OCI-M1 (cell line): ENCODE measurements around the gene PLAC8L1.

Experiments used
- DNase-seq: peaks from one replicate; lab custom pipeline; 2025; lab: John Stamatoyannopoulos, UW

Gene PLAC8L1

DNA sequence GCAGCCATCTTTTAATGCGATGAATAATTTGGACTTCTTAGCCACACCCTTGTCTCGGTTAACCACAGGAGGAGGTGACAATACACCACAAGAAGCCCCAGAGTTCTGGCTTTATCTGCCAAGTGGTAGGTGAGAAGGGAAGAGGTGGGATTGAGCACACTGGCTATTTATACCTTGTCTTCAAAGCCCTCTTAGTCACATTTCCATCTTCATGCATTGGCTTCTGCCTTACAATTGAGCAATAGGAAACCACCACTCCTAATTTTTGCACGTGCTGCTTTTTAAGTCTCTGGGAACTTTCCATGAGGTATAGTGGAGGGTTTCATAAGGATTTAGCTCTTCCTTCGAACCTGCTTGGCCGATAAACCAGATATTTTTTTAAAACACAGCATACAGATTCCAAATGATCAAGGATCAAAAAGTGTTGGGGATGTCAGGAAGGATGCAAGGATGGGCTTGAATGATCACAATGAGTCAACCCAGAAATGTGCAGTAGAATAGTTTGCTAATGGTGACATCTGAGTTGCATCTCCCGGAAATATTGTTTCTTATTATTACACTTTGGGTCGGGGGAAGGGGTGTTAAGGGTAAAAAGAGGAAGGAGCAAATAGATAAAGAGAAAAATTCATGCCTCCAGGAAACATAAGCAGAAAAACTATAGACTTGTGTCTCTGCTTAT lies 25.5 kb downstream of the PLAC8L1 start:
- DNase-seq: peak; percentile 76

- no peak for DNase-seq
Observed at GRCh38 chr5:146078566-146078965, 26.8 kb downstream of the PLAC8L1 start.

DNA sequence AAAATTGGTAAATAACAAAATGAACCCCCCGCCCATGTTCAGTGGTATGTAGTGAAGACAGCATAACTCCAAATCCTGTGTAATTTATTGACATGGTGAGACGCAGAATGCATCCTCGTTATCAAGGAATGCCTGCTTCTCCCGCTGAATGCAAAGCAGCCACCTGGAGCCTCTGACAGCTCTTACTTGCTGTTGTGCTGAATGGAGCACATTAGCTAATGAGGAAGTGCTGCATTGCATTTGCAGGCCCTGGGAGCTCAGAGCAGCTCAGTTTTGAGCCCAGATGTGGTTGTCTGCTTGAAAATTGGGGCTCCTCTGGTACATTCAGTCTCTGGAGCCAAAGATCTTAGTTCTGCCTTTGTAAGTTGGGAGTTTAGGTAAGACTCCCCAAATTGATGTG lies 28.9 kb downstream of the PLAC8L1 start:
- DNase-seq: peak; percentile 54

GRCh38 chr5:146076028-146076427 lies 29.3 kb downstream of the PLAC8L1 start:
- peak; percentile 86 for DNase-seq

GRCh38 chr5:146073239-146073900 lies 32.0 kb downstream of the PLAC8L1 start:
- DNase-seq: no peak

GRCh38 chr5:146072595-146072994 lies 32.8 kb downstream of the PLAC8L1 start:
- no peak for DNase-seq

- no peak for DNase-seq
Observed at GRCh38 chr5:146071171-146071570, 34.2 kb downstream of the PLAC8L1 start.

- no peak for DNase-seq
Observed at GRCh38 chr5:146070746-146071145, 34.6 kb downstream of the PLAC8L1 start.

GRCh38 chr5:146069780-146070099 lies 35.6 kb downstream of the PLAC8L1 start:
- DNase-seq: no peak

GRCh38 chr5:146068977-146069779 lies 36.2 kb downstream of the PLAC8L1 start:
- no peak for DNase-seq

DNA sequence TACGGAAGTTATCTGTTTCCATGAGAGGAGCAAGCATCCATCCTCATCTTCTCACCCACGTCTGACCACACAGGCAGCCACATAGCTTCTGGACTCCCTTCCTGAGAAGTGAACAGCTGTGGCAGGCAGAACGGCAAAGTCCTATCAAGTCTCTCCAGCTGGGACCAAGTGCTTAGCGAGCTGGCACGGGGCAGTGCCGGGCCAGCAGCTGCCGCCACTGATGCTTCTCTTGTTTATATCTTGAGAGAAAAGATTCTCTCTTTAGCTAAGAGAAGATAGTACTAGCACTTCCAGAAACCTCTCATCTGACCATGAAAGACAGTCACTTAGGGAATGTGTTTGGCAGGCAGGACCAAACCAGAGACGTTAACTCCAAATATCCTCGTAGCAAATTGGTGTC lies 37.2 kb downstream of the PLAC8L1 start:
- DNase-seq: no peak

DNA sequence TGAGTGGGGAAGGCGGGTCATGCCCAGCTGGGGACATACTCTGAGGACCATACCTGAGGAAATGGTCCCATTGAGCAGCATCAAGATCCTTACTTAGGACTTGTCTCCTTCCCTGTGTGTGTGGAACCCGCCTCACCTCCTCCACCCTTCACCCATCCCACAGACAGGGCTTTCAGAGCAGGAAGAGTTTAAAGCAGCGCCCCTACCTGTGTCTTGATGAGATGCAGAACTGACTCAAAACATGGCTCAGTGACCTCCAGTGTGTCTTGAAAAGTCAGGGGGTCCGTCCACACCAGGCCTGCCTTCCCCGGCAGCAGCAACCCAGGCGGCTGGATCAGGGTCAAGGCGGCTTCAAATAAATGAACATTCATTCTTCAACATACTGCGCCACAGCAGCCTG lies 38.4 kb downstream of the PLAC8L1 start:
- no peak for DNase-seq

DNA sequence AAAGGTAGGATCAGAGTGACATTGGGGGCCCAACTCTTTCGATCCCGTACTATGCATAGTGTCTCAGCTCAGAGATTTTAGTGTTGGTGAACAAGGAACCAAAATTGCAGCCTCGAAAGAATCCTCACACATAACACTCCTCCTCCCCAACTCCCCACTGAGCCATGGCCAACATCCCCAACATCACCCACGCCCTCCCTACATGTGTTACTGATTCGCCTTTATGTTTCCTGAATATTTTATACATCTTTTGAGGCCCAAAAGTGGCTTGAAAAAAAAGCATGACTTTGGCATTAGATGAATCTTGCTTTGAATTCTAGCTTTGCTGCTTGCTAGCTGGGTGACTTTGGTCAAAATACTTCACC lies 45.2 kb downstream of the PLAC8L1 start:
- no peak for DNase-seq

GRCh38 chr5:146059460-146060220 lies 45.7 kb downstream of the PLAC8L1 start:
- no peak for DNase-seq

DNA sequence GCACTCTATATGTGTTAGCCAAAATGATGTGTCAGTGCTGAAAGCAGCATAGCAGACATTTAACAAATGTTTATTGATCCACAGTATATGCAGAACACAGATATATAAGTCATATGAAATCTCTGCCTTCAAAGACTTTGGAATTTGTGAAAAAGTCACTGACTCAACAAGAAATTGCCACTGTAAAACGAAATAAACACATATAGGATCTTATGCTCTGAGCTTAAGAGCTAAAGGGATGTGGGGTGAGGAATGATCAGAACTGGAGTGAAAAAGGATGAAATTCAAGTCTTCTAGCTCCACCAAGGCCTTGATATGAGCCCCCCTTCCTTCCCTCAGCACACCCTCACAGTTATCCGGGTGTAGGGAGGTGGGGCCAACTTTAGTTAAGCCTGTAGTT lies 49.9 kb downstream of the PLAC8L1 start:
- DNase-seq: no peak

DNA sequence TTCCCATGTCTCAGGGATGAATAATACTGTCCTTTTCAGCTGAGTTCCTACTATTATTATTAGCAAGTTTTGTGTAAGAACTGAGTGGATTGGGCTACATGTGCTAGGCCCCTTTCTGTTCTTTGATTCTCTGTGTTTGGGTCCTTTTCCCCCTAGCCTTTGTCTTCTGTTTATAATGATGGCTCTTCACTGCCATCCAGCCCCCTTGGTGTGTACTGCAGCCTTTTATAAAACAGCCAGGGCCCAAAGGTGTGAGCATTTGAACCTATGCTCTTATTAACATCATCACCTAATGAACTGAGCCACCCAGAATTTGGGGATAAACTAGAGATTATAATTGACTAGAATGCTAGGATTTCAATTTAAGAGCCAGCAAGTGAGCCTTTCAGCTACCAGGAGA lies 52.6 kb downstream of the PLAC8L1 start:
- DNase-seq: peak; percentile 35

GRCh38 chr5:146051678-146052077 lies 53.7 kb downstream of the PLAC8L1 start:
- no peak for DNase-seq

DNA sequence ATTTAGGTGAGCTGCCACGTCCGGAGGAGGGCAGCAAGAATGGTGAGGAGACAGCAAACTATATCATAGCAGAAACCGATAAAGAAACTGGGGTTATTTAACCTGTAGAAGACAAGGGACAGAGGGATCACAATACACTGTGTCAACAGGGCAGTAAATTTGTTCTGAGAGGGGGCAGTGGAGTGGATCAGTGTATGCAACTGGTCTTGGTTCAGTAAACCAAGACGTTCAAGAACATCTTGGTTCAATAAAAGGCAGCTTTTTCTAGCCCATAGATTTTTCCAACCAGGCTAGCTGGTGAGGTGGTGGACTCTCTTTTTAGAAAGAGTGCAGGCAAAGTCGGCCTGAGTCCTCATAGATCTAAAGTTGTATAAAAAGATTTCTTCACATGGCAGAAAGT lies 55.3 kb downstream of the PLAC8L1 start:
- DNase-seq: no peak

- no peak for DNase-seq
Observed at GRCh38 chr5:146049704-146050026, 55.7 kb downstream of the PLAC8L1 start.

GRCh38 chr5:146048994-146049703 lies 56.2 kb downstream of the PLAC8L1 start:
- DNase-seq: peak; percentile 74

- no peak for DNase-seq
Observed at GRCh38 chr5:146047396-146047795, 58.0 kb downstream of the PLAC8L1 start.

- no peak for DNase-seq
Observed at GRCh38 chr5:146043722-146044121, 61.7 kb downstream of the PLAC8L1 start.
